SHP77 (cell line): ENCODE measurements around the gene CAMK2G.
"Not testable (repeated sequence)": the region's sequence is repeated elsewhere in the genome, so short reads cannot be mapped to it uniquely, and the experiment has no call there.

Experiments
- DNase-seq, 2 experiments: peaks; one replicate each; lab custom pipeline; 2025; lab: John Stamatoyannopoulos, UW

CAMK2G gene

GRCh38 chr10:73790886-73791625 lies 83.3 kb downstream of the CAMK2G start:
- DNase-seq: no peak

- DNase-seq: no peak
Measured at GRCh38 chr10:73789659-73790055, 84.7 kb downstream of the CAMK2G start.

GRCh38 chr10:73788864-73789658 lies 85.3 kb downstream of the CAMK2G start:
- DNase-seq: no peak

GRCh38 chr10:73787031-73787800 lies 87.1 kb downstream of the CAMK2G start:
- not testable (repeated sequence) for DNase-seq

GRCh38 chr10:73786512-73786885 lies 87.9 kb downstream of the CAMK2G start:
- DNase-seq: no peak

GRCh38 chr10:73785721-73786511 lies 88.4 kb downstream of the CAMK2G start:
- DNase-seq: no peak

- peak; percentile 72 to 78 for DNase-seq
Measured at GRCh38 chr10:73785211-73785720, 89.1 kb downstream of the CAMK2G start, which contains the start of gene ZSWIM8. ZSWIM8 (plus strand) TSS chr10:73785606; CDS start chr10:73785879, 273 bp downstream.

- no peak for DNase-seq
Measured at GRCh38 chr10:73782749-73783085, 91.6 kb downstream of the CAMK2G start.

GRCh38 chr10:73781879-73782748 lies 92.2 kb downstream of the CAMK2G start, which contains the start of gene CHCHD1:
CHCHD1 (plus strand) TSS chr10:73782048; CDS start chr10:73782076, 28 bp downstream.
- DNase-seq: peak; percentile 49 to 67

- no peak for DNase-seq
Measured at GRCh38 chr10:73781548-73781878, 92.8 kb downstream of the CAMK2G start.

- DNase-seq: no peak
Measured at GRCh38 chr10:73780966-73781365, 93.4 kb downstream of the CAMK2G start.

GRCh38 chr10:73780301-73780700 lies 94.1 kb downstream of the CAMK2G start:
- no peak for DNase-seq

GRCh38 chr10:73779539-73780197 lies 94.7 kb downstream of the CAMK2G start:
- no peak for DNase-seq

GRCh38 chr10:73779018-73779417 lies 95.3 kb downstream of the CAMK2G start:
- DNase-seq: no peak

GRCh38 chr10:73774637-73775036 lies 99.7 kb downstream of the CAMK2G start:
- DNase-seq: no peak

- DNase-seq: no peak
Measured at GRCh38 chr10:73773152-73773879, 101.0 kb downstream of the CAMK2G start.

GRCh38 chr10:73772281-73773151 lies 101.8 kb downstream of the CAMK2G start:
- peak; percentile 20 to 38 for DNase-seq

- peak in 1 of 2 experiments; percentile 40 for DNase-seq
Measured at GRCh38 chr10:73771722-73772280, 102.6 kb downstream of the CAMK2G start.
